OCI-LY3 (cell line): Measurements from ENCODE around the gene EFHC1.

Source experiments
- H2AFZ ChIP-seq: fragments of 200-600, 300-600 bp; shearing (Covaris generic); 2 replicates; pipeline ENCODE4 v1.6.0; 2014; ENCODE audit warnings: antibody characterized with exemption, low read depth, low read length
- H3K27ac ChIP-seq: fragments of 200-600, 300-600 bp; sonication (generic); 2 replicates; pipeline ENCODE4 v1.5.1; 2014; ENCODE audit warnings: mild to moderate bottlenecking, low read length, moderate library complexity, mixed read lengths
- H3K27me3 ChIP-seq: fragments of 200-600, 300-600 bp; sonication (generic); 2 replicates; pipeline ENCODE4 v1.6.1; 2014; ENCODE audit warnings: low read depth, low read length, mixed read lengths
- H3K36me3 ChIP-seq: fragments of 200-600, 300-600 bp; sonication (generic); replicated peaks from 2 replicates; pipeline ENCODE3; 2014; ENCODE audit warnings: low read depth, low read length, mixed read lengths
- H3K4me1 ChIP-seq: fragments of 300-600, 200-600 bp; sonication (generic); 2 replicates; pipeline ENCODE4 v1.6.1; 2014; ENCODE audit warnings: low read length, mixed read lengths
- H3K4me2 ChIP-seq: fragments of 200-600, 300-600 bp; sonication (generic); 2 replicates; pipeline ENCODE4 v1.6.1; 2014; ENCODE audit warnings: low read length, mixed read lengths
- H3K4me3 ChIP-seq: fragments of 300-600, 200-600 bp; sonication (generic); 2 replicates; pipeline ENCODE4 v1.5.1; 2014; ENCODE audit warnings: antibody characterized with exemption, mild to moderate bottlenecking, low read length, moderate library complexity
- H3K79me2 ChIP-seq: fragments of 300-600, 200-600 bp; shearing (Covaris generic); 2 replicates; pipeline ENCODE4 v1.6.1; 2014; ENCODE audit warnings: mild to moderate bottlenecking, low read length, mixed read lengths
- H3K9ac ChIP-seq: fragments of 300-600, 200-600 bp; shearing (Covaris generic); 2 replicates; pipeline ENCODE4 v1.6.0; 2014; ENCODE audit warnings: mild to moderate bottlenecking, low read length, moderate library complexity
- H3K9me3 ChIP-seq: fragments of 200-600, 300-600 bp; shearing (Covaris generic); 2 replicates; pipeline ENCODE4 v1.6.1; 2014; ENCODE audit warnings: low read length, mixed read lengths; ENCODE audit not compliant: insufficient read depth
- H4K20me1 ChIP-seq: fragments of 200-600, 300-600 bp; sonication (generic); 2 replicates; pipeline ENCODE4 v1.6.1; 2016; ENCODE audit warnings: low read length, mixed read lengths; ENCODE audit not compliant: insufficient read depth
- CTCF ChIP-seq: fragments of 200-600, 300-600 bp; sonication (generic); IDR thresholded peaks from 2 replicates; pipeline ENCODE4 v1.5.1; 2014; ENCODE audit warnings: antibody characterized with exemption, low read length, low read depth
- EZH2phosphoT487 ChIP-seq: fragments of 200-600 bp; shearing (Covaris generic); IDR thresholded peaks from 2 replicates; pipeline ENCODE4 v1.6.1; 2018; ENCODE audit warnings: antibody characterized with exemption, mixed run types, low read depth

The EFHC1 gene

GRCh38 chr6:52503323-52503747 lies 83.2 kb downstream of the EFHC1 start:
- Histone ChIP-seq H3K27ac (peak overlapping the region; percentile 36), H3K36me3 (peaks cover 40% of the 10 kb centered on the region), H3K4me2 (peak overlapping the region; percentile 64)

GRCh38 chr6:52503851-52504781 lies 84.0 kb downstream of the EFHC1 start:
- Histone ChIP-seq H3K4me3 (peak overlapping the region; percentile 43), H3K4me1 (peaks cover 39% of the 10 kb centered on the region), H3K27ac (peak overlapping the region; percentile 36), H3K79me2 (no peaks in the 10 kb centered on the region), H3K27me3 (no peaks in the 10 kb centered on the region), H3K36me3 (peaks cover 40% of the 10 kb centered on the region), H3K4me2 (peak overlapping the region; percentile 64), H3K9ac (peak overlapping the region; percentile 29; the same call in 1 of the 2 replicates), H3K9me3 (no peaks in the 10 kb centered on the region), H2AFZ (no peak overlapping the region), H4K20me1 (no peaks in the 10 kb centered on the region)
- TF ChIP-seq CTCF = no peak
- TF ChIP-seq EZH2phosphoT487 = no peak

More at GRCh38 chr6:52503323-52503747, 83.2 kb downstream of the EFHC1 start:
- H3K4me1 ChIP-seq = peaks cover 46% of the 10 kb centered on the region
- no peak overlapping the region for H3K4me3 ChIP-seq
- H2AFZ ChIP-seq = no peak overlapping the region
- H3K27me3 ChIP-seq = no peaks in the 10 kb centered on the region
- H3K79me2 ChIP-seq = no peaks in the 10 kb centered on the region
- no peaks in the 10 kb centered on the region for H3K9me3 ChIP-seq
- H3K9ac ChIP-seq = peak overlapping the region; percentile 29; the same call in 1 of the 2 replicates
- TF ChIP-seq CTCF (peak; percentile 55), EZH2phosphoT487 (no peak)
- H4K20me1 ChIP-seq = no peaks in the 10 kb centered on the region

GRCh38 chr6:52504782-52505136 lies 84.6 kb downstream of the EFHC1 start:
- TF ChIP-seq EZH2phosphoT487 (no peak), CTCF (no peak)
- no peak overlapping the region for H2AFZ ChIP-seq
- H3K79me2 ChIP-seq = no peaks in the 10 kb centered on the region
- no peaks in the 10 kb centered on the region for H3K27me3 ChIP-seq
- no peak overlapping the region for H3K4me3 ChIP-seq
- no peaks in the 10 kb centered on the region for H3K9me3 ChIP-seq
- peaks cover 43% of the 10 kb centered on the region for H3K36me3 ChIP-seq
- no peak overlapping the region for H3K27ac ChIP-seq
- H3K9ac ChIP-seq = no peak overlapping the region
- H4K20me1 ChIP-seq = no peaks in the 10 kb centered on the region
- peaks cover 41% of the 10 kb centered on the region for H3K4me1 ChIP-seq
- no peak overlapping the region for H3K4me2 ChIP-seq

GRCh38 chr6:52505726-52506409 lies 85.7 kb downstream of the EFHC1 start:
- Histone ChIP-seq H3K4me1 (peaks cover 51% of the 10 kb centered on the region), H3K4me2 (no peak overlapping the region), H3K79me2 (no peaks in the 10 kb centered on the region), H3K36me3 (peaks cover 48% of the 10 kb centered on the region), H3K27ac (no peak overlapping the region), H3K9me3 (no peaks in the 10 kb centered on the region), H3K27me3 (no peaks in the 10 kb centered on the region), H3K4me3 (no peak overlapping the region), H2AFZ (no peak overlapping the region), H3K9ac (no peak overlapping the region), H4K20me1 (no peaks in the 10 kb centered on the region)
- TF ChIP-seq CTCF (peak; percentile 54), EZH2phosphoT487 (no peak)
